SJCRH30 (cell line): ENCODE measurements around the gene TBC1D10A. TPM values are rescaled to one million over a fixed set of nuclear protein-coding genes. Genes with fewer than 3 reads are reported as not detected.

Experiments
- DNase-seq, 2 experiments: peaks; one replicate each; pipeline ENCODE4 v3.0.0-alpha.2; 2015 to 2020
- H3K27ac ChIP-seq: fragments of 250-450 bp; sonication (Bioruptor Pico); 2 replicates; pipeline ENCODE4 v1.5.1; 2020; ENCODE audit warnings: mild to moderate bottlenecking, moderate library complexity
- H3K27me3 ChIP-seq: fragments of 250-450 bp; sonication (Bioruptor Pico); 2 replicates; pipeline ENCODE4 v1.5.1; 2020; ENCODE audit warnings: mild to moderate bottlenecking, moderate library complexity
- H3K36me3 ChIP-seq: fragments of 250-450 bp; sonication (Bioruptor Pico); 2 replicates; pipeline ENCODE4 v1.5.1; 2020; ENCODE audit warnings: mild to moderate bottlenecking, moderate library complexity
- H3K4me1 ChIP-seq: fragments of 250-450 bp; sonication (Bioruptor Pico); 2 replicates; pipeline ENCODE4 v1.5.1; 2020; ENCODE audit warnings: mild to moderate bottlenecking, moderate library complexity
- H3K4me3 ChIP-seq: fragments of 250-450 bp; sonication (Bioruptor Pico); 2 replicates; pipeline ENCODE4 v1.5.1; 2020; ENCODE audit warnings: mild to moderate bottlenecking, moderate library complexity
- H3K9me3 ChIP-seq: fragments of 250-450 bp; sonication (Bioruptor Pico); replicated peaks from 2 replicates; pipeline ENCODE4 v1.5.1; 2020; ENCODE audit warnings: mild to moderate bottlenecking, moderate library complexity
- total RNA-seq: library from RNA; depleted of rRNA; stranded (reverse); fragments of >200 nt; shearing (Covaris generic); gene quantifications from 2 replicates; pipeline ENCODE4 v1.2.3, GENCODE V29; 2014; rRNA removed

TBC1D10A gene
- total RNA-seq, 1 experiment from 2014 or later: 5.8 TPM

DNA sequence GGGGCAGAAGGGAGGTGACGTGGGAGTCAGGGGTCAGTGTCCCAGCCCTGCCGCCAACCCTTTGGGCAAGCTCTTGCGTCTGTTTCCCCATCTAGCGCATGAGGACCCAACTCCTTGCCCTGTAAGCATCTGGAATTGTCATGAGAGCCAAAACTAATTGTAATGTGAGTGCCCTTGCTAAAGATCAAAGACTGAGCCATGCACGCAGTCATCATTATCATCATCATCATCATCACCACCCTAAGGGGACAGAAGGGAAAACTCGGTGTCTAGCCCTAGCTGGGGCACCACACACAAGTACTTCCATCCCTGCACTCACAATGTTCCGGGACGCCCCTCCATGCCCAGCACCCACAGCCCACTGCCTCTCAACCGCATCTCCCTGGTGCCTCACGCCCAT is 82.7 kb downstream of the TBC1D10A start:
- Histone ChIP-seq H3K27me3 (0 out of 2 replicates have a peak, but pooled peaks cover 2% of the 10 kb centered on the region), H3K27ac (no peak overlapping the region), H3K36me3 (no peaks in the 10 kb centered on the region), H3K4me1 (peaks cover 21% of the 10 kb centered on the region), H3K9me3 (no peaks in the 10 kb centered on the region), H3K4me3 (no peak overlapping the region)
- DNase-seq: no peak

DNA sequence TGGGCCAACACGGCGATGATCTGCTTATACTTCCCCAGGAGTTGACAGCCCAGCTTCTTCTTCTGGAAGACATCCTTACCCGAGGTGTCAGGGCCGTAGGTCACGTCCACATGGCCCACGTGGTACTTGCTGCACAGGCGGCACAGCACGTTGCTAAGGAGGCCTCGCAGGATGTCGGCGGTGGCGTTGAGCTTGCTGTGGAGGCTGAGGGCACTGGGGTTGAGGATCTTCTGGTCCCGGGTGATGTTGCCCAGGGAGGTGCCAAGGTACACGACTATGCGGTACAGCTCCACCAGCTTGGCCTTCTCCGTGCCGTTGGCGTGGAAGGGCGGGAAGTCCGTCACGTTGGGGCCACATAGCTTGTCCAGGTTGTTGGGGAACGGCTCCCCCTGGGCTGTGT is 83.1 kb downstream of the TBC1D10A start:
- H3K36me3 ChIP-seq: no peaks in the 10 kb centered on the region
- no peak overlapping the region for H3K27ac ChIP-seq
- DNase-seq: no peak
- peaks cover 24% of the 10 kb centered on the region for H3K4me1 ChIP-seq
- 0 out of 2 replicates have a peak, but pooled peaks cover 2% of the 10 kb centered on the region for H3K27me3 ChIP-seq
- H3K4me3 ChIP-seq: no peak overlapping the region
- H3K9me3 ChIP-seq: no peaks in the 10 kb centered on the region

Other genes starting within 250 kb of the TBC1D10A start
- not detected in 2 replicates for gene HORMAD2, start 246.5 kb downstream of the TBC1D10A start, total RNA-seq
- gene LIF, start 80.2 kb downstream of the TBC1D10A start, total RNA-seq: 1.1 and 1.7 TPM in 2 replicates
- not detected in 2 replicates for gene OSM, start 60.1 kb downstream of the TBC1D10A start, total RNA-seq
- gene CASTOR1, start 37.4 kb downstream of the TBC1D10A start, total RNA-seq: 1.2 and 2.1 TPM in 2 replicates
- gene SF3A1, start 30.0 kb upstream of the TBC1D10A start, total RNA-seq: 45.2 and 64.7 TPM in 2 replicates
- 1.2 TPM in 2 replicates for gene CCDC157, start 30.1 kb upstream of the TBC1D10A start, total RNA-seq
- gene RNF215, start 60.5 kb upstream of the TBC1D10A start, total RNA-seq: 4.1 and 7.3 TPM in 2 replicates
- 1.4 and 3.4 TPM in 2 replicates for gene SEC14L2, start 70.1 kb upstream of the TBC1D10A start, total RNA-seq
- 19.6 and 25.5 TPM in 2 replicates for gene MTFP1, start 98.8 kb upstream of the TBC1D10A start, total RNA-seq
- gene SEC14L3, start 145.1 kb upstream of the TBC1D10A start, total RNA-seq: not detected in 2 replicates
- not detected in 2 replicates for gene SEC14L4, start 178.8 kb upstream of the TBC1D10A start, total RNA-seq
- gene SEC14L6, start 219.8 kb upstream of the TBC1D10A start, total RNA-seq: not detected in 2 replicates
- gene GAL3ST1, start 247.7 kb upstream of the TBC1D10A start, total RNA-seq: not detected in 2 replicates